NB4 (cell line): Measurements from ENCODE around the gene DAB2IP.
A peak's percentile ranks its signal among the peaks of the same experiment; 100 is the strongest.

Experiments
- DNase-seq: peaks from one replicate; pipeline ENCODE4 v3.0.0; 2010; ENCODE audit warnings: low read depth
- H3K4me3 ChIP-seq: one replicate; pipeline ENCODE4 v1.5.1; 2011; ENCODE audit warnings: mild to moderate bottlenecking, low read depth, low read length, moderate library complexity
- MYC ChIP-seq: IDR thresholded peaks from 2 replicates; pipeline ENCODE4 v1.6.1; 2011; ENCODE audit warnings: low read depth, low read length
- POLR2A ChIP-seq: IDR thresholded peaks from 2 replicates; pipeline ENCODE4 v1.6.1; 2011; ENCODE audit warnings: mild to moderate bottlenecking; ENCODE audit not compliant: insufficient read length; ENCODE audit errors: extremely low read depth
- TF ChIP-seq, protein P1 (sequence below): IDR thresholded peaks from one replicate; pipeline ENCODE4 v1.5.1; 2012; ENCODE audit warnings: low read depth, low read length
- TF ChIP-seq, protein P2 (sequence below): IDR thresholded peaks from 2 replicates; pipeline ENCODE4 v1.6.1; 2011; ENCODE audit warnings: low read depth, low read length

Gene DAB2IP

DNA sequence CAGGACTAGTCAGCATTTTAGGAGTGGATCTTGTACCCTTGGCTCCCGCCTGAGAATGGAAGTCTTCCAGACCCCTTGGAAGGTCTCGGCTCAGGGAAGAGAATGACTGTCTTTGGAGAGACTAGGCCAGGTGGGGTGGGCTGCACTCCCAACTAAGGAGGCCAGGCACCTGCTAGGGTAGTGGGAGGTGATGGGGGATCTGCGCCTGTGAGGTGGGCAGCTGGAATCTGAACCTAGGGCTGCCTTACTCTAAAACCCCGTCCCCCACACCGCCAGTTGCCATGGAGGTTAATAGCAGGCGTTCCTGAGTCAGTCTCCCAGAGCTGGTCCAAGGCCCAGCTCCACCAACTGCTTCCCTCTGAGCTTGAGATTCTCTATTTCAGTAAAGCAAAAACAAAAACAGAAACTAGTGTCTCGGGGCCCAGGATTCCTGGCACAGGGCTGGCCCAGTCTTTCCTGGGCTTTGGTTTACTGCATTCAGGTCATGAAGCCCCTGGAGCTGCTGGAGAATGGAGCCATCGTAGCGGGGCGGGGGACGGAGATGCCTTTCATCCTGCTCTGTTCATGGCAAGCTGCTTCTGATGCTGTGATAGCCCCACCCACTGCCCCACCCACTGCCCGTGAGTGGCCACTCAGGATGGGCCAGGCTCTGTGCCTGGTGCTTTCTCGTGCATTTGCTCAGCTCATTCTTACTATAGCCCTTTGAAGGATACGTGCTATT is 57.5 kb downstream of the DAB2IP start:
- DNase-seq = no peak
- H3K4me3 ChIP-seq = no peak overlapping the region
- TF ChIP-seq POLR2A (no peak), MYC (no peak)
- TF ChIP-seq, protein P1, sequence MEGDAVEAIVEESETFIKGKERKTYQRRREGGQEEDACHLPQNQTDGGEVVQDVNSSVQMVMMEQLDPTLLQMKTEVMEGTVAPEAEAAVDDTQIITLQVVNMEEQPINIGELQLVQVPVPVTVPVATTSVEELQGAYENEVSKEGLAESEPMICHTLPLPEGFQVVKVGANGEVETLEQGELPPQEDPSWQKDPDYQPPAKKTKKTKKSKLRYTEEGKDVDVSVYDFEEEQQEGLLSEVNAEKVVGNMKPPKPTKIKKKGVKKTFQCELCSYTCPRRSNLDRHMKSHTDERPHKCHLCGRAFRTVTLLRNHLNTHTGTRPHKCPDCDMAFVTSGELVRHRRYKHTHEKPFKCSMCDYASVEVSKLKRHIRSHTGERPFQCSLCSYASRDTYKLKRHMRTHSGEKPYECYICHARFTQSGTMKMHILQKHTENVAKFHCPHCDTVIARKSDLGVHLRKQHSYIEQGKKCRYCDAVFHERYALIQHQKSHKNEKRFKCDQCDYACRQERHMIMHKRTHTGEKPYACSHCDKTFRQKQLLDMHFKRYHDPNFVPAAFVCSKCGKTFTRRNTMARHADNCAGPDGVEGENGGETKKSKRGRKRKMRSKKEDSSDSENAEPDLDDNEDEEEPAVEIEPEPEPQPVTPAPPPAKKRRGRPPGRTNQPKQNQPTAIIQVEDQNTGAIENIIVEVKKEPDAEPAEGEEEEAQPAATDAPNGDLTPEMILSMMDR = no peak
- TF ChIP-seq, protein P2, sequence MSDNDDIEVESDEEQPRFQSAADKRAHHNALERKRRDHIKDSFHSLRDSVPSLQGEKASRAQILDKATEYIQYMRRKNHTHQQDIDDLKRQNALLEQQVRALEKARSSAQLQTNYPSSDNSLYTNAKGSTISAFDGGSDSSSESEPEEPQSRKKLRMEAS = no peak

DNA sequence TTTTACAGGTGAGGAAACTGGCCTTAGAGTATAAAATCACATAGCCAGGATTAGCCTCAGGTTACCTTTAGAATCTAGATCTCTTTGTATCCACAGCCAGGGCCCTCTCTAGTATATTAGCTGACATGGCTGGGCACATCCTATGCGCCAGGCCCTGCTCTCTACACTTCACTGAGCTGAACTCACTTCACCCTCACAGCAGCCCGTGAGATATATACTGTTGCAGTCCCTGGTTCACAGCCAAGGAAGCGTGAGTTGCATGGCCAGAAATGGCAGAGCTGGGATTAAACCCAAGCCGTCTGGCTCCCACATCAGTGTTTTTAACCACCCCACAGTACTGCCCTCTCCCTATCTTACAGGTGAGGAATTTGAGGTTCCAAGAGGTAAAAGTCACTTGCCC is 58.4 kb downstream of the DAB2IP start:
- DNase-seq = no peak
- no peak for TF ChIP-seq MYC
- no peak for TF ChIP-seq POLR2A
- TF ChIP-seq, protein P1 = no peak
- TF ChIP-seq, protein P2 = no peak
- H3K4me3 ChIP-seq = no peak overlapping the region

DNA sequence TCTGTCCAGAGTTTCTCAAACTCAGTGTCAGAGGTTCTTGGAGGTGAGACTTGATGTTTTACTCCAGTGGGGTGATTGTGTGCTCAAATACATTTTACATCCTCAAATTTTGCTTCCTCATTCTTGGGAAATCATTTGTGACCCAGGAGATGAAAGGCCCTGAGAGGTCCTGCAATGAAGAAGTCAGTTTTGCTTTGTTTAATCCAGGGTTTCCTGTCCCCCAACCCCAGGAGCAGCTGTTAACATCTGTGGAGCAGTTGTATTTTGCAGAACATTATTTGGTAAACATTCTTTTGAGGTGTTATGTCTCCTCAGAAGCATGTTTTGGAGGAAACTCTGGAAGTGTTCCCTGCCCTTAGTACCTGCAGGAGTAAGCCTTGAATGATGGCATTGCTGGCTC is 59.8 kb downstream of the DAB2IP start:
- TF ChIP-seq POLR2A (no peak), MYC (no peak)
- TF ChIP-seq, protein P2 = no peak
- TF ChIP-seq, protein P1 = no peak
- no peak overlapping the region for H3K4me3 ChIP-seq
- peak; percentile 28 for DNase-seq

DNA sequence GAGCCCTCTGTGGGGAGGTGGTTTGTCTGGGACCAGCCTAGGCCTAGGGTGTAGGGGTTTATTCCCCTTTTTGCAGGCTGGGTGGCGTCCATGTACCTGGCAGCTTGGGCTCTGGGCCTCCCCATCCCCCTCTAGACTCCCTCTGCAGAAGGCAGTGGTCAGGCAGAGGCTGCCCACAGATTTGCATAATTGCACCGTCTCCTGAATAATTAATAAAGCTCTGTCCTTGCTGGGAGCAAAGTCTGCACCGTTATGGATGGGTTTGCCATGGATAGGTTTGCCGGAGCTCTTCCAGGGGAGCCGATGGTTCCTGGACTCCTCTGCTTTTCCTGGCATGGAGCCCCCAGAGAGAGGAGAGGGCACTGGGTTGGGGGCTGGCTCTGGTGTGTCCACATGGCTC is 60.4 kb downstream of the DAB2IP start:
- DNase-seq = no peak
- no peak overlapping the region for H3K4me3 ChIP-seq
- TF ChIP-seq POLR2A = no peak
- TF ChIP-seq, protein P2 = no peak
- no peak for TF ChIP-seq MYC

DNA sequence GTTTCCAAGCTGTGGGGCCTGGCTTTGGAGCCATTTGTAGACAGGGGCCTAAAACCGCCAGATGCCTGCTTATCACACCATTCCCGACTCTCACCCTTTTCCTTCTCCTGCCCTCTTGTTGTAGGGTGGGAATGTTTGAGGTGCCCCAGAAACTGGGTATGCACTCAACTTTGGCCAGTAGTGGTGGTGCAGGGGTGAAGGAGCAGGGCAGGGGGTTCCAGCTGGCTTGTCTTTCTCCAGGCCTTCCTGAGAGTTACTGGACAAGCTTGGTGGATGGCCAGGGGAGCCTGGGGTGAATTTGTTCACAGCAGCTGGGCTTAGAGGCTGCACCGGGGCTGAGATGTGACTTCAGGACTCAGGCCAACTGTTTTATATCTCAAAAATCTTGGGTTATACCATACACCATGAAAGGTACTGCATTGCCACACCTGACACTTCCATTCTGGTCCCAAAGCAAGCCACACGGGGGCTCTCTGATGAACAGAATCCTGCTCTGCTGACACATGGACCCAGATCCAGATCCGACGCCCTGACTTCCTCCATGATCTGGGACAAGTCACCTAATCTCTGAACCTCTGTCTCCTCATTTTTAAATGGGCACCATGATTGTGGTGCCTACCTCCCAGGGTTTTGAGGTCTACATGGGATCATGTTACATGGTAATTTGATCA is 62.1 kb downstream of the DAB2IP start:
- no peak overlapping the region for H3K4me3 ChIP-seq
- TF ChIP-seq, protein P1 = no peak
- TF ChIP-seq, protein P2 = no peak
- TF ChIP-seq POLR2A (no peak), MYC (no peak)
- DNase-seq = no peak
